ENCODE measurements around the gene GCM1.

DNA sequence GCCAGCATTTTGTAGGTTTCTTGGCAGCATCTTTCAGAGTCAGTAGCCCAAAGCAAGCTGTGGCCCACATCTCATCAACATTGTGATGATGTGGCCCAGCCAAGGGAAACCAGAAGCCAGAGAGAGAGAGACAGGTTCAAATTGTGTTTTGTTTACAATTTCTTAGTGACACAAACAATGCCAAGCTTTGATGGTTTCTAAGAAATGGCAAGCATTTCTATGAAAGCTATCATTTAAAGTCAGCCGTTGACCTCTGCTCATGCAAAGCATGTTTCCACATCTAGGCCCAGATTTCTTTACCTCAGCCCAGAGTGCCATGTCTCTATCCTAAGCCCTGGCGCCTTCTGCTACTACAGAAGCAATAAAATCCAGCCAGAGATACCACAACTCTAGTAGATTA lies 32.9 kb downstream of the GCM1 start:
- no peak for TF ChIP-seq POLR2A (IDR thresholded peaks at IDR 0.05)
- TF ChIP-seq, protein P1, sequence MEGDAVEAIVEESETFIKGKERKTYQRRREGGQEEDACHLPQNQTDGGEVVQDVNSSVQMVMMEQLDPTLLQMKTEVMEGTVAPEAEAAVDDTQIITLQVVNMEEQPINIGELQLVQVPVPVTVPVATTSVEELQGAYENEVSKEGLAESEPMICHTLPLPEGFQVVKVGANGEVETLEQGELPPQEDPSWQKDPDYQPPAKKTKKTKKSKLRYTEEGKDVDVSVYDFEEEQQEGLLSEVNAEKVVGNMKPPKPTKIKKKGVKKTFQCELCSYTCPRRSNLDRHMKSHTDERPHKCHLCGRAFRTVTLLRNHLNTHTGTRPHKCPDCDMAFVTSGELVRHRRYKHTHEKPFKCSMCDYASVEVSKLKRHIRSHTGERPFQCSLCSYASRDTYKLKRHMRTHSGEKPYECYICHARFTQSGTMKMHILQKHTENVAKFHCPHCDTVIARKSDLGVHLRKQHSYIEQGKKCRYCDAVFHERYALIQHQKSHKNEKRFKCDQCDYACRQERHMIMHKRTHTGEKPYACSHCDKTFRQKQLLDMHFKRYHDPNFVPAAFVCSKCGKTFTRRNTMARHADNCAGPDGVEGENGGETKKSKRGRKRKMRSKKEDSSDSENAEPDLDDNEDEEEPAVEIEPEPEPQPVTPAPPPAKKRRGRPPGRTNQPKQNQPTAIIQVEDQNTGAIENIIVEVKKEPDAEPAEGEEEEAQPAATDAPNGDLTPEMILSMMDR (IDR thresholded peaks at IDR 0.05): no peak

Data from thyroid gland (tissue), 4 donors.